Stimulated activated CD8-positive, alpha-beta memory T cell treated with anti-CD3 and anti-CD28 coated beads, Interleukin-7, amount 100 ng/mL, for 48 hours (primary cell): ENCODE results near the gene ABCC6.
A peak's percentile ranks its signal among the peaks of the same experiment; 100 is the strongest.

Experiments
- DNase-seq, 2 donors: peaks; one replicate each; pipeline ENCODE4 v3.0.0-alpha.2; 2020; ENCODE audit warnings: low read depth in 1 of 2; ENCODE audit errors: extremely low read depth in 1 of 2

Gene ABCC6

DNA sequence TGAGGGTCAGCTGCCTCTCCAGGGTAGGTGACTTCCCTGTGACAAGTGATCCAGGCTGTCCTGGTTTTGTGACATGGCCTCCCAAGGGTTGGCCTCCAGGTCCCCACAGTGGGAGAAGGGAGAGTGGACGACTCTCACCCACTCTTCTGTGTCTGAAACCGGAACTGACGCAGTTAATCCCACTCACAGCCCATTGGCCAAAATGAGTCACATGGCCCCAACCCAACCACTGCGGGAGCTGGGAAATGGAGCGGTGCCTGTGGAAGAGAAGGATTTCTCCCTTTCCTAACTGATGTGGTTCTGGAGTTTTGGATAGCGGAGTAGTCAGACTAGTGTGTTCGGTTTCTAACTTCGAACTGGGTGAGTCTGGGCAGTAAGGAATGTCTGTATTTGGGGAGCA, 79.4 kb downstream of the ABCC6 start:
- DNase-seq, result no peak

DNA sequence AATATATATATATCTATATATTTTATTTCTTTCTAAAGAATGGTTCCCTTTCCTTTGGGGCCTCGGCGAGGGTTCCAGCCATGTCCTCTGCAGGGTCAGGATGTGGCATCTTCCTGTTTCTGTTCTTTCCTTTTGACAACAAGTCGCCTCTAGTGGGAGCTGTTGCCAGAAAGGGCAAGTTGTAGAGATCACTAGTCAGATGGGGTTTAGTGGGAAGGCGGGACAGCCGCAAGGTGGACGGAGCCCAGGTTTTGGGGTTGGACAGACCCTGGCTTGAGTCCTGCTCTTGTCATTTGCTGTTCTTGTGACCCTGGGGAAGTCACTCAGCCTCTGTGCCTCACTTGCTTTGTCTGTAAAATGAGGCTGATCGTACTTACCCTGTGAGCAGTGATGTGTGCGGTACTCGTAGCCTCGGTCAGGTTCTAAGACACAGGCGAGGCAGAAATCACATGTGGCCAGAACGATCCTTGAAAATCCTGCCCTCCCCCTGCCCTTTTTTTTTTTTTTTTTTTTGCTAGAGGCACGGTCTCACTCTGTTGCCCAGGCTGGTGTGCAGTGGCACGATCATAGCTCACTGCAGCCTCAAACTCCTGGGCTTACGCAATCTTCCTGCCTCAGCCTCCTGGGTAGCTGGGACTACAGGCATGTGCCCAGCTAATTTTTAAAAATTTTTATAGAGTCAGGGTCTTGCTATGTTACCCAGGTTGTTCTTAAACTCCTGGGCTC, 80.1 kb downstream of the ABCC6 start:
- DNase-seq, result no peak

DNA sequence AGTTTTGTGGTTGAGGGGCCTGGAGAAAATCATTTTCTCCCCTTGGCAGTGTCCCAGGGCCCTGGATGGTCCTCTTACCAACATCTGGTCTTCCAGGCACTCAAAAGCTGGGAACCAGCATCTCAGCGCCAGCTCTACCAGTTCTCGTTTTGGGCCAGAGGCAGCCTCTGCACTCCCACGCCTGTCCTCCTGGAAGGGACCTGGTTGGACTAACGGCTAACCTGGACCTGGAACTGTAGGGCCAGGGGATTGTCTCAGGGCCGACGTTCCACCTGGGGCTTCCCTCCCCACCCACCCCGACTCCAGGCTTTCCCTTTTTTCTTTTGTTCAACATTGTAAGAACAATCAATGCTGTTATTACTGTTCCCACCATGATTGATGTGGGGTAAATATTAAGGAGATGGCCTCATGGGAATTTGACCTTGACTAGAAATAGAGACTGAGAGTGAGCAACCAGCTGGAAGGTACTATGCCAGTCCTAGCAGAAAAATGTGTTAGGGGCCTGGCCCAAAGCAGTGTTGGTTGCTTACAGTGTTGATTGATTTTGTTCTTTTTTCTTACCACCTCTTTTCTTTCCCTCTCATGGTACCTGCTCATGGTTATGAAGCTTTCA, 81.4 kb downstream of the ABCC6 start:
- DNase-seq, result no peak

DNA sequence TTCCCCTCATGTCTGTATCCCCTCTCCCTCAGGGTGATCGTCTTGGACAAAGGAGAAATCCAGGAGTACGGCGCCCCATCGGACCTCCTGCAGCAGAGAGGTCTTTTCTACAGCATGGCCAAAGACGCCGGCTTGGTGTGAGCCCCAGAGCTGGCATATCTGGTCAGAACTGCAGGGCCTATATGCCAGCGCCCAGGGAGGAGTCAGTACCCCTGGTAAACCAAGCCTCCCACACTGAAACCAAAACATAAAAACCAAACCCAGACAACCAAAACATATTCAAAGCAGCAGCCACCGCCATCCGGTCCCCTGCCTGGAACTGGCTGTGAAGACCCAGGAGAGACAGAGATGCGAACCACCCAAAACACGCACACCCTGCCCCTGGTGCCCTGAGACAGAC, 82.2 kb downstream of the ABCC6 start:
- DNase-seq, result no peak

DNA sequence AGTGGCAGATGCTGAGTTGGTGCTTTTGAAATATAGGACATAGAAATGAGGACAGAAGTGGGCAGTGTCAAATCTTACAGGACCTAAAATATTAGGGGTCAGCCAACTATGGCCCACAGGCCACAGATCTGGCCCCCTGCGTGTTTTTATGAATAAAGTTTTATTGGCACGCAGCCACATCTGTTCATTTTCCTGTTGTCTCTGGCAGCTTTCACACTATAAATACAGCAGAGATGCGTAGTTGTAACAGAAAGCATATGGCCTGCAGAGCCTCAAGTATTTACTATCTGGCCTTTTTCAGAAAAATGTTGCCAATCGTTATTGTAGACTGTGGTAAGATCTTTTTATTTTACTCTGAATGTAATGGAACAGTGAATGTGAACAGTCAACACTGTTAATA, 82.8 kb downstream of the ABCC6 start:
- no peak for DNase-seq

DNA sequence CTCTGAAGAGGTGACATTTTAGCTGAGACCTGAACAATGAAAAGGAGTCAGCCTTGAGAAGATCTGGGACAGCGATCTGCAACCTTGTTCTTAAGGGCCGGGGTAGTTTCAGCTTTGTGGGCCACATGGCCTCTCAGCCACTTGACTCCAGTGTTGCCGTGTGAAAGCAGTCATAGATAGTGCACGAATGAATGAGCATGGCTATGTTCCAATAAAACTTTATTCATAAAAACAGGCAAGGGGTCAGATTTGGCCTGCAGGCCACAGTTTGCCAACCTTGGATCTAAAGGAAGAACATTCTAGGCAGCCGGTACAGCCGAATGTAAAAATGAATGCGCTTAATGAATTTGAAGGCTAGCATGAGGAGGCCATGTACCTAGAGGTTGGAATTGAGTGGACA, 83.5 kb downstream of the ABCC6 start:
- no peak for DNase-seq

DNA sequence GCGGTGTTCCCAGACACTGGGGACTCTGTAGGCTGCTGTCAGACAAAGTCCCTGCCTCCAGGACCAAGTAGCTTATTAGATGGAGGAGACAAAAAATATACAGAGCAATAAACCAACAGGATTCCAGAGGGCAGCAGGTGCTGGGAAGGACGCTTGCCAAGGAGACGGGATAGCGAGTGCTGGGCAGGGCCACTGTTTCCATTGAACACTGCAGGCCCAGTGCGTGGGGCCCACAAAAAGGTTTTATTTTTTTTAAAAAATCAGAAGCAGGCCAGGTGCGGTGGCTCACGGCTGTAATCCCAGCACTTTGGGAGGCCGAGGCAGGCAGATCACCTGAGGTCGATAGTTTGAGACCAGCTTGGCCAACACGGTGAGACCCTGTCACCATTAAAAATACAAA, 84.2 kb downstream of the ABCC6 start:
- no peak for DNase-seq

DNA sequence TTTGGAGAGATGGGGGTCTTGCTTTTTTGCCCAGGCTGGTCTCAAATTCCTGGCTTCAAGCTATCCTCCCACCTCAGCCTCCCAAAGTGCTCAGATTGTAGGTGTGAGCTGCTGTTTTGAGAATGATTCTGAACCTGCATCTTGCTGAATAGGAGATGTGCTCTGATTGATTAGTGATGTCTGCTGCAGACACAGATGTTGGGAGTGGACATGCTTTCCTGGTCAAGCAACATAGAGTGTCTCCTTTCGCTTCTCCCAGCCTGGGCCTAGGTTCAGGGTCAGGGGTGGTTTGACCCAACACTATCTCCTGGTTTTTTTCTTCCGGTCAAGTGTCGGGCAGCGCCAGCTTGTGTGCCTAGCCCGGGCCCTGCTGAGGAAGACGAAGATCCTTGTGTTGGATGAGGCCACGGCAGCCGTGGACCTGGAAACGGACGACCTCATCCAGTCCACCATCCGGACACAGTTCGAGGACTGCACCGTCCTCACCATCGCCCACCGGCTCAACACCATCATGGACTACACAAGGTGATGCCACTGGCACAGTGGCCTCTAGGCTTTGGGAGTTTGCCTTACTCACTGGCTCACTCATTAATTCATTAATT, 85.2 kb downstream of the ABCC6 start:
- no peak for DNase-seq

DNA sequence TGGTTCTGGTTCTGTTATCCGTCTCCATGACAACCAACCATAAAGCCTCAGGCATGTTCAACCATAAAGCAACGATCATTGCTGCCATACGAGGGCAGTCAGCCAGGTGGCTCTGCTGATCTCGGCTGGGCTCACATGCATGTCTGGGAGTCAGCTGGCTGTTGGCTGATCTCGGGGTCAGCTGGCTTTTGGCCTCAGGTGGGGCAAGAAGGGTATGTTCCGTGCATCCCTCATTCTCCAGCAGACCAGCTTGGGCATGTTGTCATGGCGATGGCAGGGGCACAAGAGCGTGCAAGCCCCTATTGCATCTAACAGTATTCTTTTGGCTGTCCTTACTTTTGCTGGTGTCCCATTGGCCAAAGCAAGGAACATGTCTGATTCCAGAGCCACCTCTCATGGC, 86.2 kb downstream of the ABCC6 start:
- DNase-seq, result no peak

DNA sequence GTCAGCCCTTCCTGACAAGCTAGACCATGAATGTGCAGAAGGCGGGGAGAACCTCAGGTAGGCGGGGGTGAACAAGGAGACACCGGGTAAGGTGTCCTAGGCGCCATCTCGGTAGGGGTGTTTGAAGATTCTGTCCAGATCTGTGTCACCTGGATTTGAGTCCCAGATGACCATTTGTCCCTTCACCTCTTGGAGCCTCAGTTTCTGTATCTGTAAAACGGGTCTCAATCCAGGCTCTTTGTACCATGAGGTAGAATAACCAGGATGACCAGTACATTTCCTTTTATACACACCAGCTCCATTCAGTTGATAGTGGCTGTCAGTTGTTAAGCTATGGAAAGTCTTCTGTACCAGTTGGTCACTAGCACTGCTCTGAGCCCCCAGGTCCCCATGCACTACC, 86.7 kb downstream of the ABCC6 start:
- no peak for DNase-seq

DNA sequence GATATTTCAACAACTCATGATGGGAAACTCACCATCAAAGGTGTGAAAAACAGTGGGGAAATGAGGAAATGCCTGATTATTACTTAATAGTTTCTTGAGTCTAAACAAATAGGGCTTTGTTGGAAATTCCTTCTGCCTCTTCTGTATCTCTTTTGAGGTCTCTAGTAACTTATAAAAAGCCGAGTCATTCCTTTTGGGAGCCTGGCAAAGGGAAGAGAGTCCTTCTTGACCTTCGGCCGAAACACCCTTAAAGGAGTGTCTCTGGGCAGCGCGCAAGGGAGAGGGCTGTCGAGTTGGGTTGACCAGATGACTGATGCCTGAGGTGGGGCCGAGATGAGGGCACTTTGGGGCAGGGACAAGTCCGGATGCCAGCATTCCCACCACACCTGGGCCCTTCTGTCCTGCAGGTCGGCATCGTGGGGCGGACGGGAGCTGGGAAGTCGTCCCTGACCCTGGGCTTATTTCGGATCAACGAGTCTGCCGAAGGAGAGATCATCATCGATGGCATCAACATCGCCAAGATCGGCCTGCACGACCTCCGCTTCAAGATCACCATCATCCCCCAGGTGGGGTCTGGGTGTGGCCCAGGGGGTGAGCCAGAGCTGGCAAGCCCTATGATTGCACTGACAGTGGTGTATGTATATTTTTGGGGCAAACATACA, 89.2 kb downstream of the ABCC6 start:
- DNase-seq, result no peak

DNA sequence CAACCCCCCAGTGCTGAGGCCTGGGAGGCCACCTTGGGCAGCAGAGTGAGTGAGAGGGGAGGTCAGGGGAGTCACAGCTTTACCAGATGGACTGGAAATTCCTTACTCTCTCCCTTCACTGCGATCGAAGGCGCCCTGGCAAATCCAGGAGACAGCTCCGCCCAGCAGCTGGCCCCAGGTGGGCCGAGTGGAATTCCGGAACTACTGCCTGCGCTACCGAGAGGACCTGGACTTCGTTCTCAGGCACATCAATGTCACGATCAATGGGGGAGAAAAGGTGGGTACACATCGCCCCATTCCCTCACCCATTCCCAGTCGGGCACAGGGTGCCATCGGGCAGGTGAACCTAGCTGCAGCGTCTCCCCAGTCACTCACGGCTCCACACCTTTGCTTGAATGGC, 91.6 kb downstream of the ABCC6 start:
- DNase-seq, result no peak

DNA sequence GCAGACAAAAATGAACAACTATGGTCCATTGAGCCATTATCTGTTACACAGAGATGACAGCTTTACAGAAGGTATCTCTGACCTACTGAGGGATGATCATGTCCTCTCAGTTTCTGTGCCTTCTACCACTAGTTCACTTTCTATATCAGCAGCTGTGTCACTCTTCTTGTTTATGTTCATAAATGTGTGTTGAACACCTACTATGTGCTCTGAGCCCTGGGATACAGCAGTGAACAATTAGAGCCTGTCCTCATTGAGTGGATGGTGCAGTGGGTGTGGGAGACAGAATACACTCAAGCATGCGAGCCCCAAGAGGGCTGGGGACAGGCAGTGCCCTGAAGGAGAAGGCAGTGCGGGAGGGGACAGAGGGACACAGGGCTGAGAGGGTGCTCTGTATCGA, 92.1 kb downstream of the ABCC6 start:
- DNase-seq, result no peak

DNA sequence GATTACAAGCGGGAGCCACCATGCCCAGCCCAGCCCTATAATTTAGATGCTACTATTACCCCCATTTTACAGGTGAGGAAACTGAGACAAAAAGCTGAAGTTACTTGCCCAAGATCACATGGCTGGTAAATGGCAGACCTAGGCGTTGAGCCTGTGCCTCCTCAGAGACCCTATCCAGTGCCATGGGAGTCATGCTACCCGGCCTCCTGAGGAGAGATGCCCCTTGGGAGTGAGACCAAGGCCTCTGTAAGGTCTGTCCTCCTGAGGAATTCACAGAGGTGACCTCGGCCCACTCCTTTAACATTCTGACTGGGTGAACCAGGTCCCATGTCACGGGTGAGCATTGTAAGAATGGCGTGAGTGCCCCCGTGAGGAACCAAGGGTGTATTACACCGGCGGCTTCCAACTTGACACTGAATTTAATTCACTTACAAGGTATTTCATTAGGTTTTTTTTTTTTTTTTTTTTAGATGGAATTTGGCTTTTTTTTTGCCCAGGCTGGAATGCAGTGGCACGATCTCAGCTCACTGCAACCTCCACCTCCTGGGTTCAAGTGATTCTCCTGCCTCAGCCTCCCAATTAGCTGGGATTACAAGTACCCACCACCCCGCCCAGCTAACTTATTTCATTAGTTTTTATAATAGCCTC, 95.7 kb downstream of the ABCC6 start:
- peak; percentile 16 to 36 for DNase-seq

DNA sequence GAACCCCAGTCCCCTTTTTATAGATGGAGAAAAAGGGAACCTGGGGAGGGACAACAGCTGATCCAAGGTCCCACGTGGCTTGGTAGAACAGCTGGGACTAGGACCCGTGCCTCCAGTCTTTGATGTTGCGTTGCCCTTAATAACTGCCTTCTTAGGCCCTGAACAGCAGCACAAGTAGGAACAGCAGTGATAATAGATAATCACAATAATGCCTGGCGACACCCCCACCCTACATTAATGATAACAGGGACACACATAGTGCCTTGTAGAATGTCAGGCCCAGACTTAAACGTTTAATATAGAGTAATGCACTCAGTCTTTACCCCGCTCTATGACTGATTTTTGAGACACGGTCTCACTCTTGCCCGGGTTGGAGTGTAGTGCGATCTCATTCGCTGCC, 96.4 kb downstream of the ABCC6 start:
- no peak for DNase-seq

DNA sequence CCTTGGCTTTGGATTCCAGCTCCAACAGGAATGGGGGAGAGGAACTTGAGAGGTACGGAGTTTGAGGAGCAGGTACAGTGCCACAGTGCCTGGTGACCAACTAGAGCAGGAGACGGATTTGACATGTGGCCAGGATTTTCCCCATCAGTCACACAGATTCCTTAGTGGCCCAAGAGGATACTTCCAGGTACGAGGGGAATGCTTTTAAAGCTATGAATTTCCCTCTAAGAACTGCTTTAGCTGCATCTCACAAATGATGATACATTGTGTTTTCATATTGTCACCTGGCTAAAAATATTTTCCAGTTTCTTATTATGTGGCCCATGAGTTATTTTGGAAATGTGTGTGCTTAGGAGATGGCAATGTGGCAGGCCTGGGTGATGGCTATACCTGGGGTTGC, 98.3 kb downstream of the ABCC6 start:
- DNase-seq, result no peak

DNA sequence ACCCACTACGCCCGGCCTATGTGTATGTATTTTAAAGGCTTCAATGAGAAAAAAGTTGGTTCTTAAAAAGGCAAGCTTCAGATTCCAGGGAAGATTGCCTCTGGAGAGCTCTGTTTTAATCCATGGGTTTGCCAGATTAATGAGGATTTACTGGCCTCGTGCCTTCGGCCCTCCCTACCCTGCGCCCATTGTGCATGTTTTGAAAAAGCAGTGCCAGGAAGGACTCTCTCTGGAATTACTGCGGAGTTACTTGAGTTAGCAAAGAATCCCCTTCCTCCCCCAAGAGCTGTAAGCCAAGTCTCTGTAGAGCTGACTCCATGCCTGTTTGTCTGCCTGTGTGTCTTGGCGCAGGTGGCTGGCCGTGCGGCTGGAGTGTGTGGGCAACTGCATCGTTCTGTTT, 98.9 kb downstream of the ABCC6 start:
- no peak for DNase-seq

DNA sequence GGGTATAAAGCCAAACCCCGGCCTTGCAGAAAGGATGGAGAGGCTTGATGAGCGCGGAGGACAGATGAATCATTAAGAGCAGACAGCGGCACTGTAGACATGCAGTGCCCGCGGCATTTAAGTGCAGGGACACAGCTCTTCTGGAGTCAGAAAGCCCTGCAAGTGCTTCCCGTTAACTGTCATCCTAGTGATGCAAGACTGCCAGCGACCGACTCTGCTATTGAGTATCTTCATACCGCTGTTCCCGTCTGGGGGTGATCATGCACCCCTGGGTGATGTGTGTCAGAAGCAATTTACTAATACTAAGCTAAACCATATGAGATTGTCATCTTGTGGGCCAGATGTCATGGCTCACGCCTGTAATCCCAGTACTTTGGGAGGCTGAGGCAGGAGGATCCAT, 101.0 kb downstream of the ABCC6 start:
- no peak for DNase-seq

DNA sequence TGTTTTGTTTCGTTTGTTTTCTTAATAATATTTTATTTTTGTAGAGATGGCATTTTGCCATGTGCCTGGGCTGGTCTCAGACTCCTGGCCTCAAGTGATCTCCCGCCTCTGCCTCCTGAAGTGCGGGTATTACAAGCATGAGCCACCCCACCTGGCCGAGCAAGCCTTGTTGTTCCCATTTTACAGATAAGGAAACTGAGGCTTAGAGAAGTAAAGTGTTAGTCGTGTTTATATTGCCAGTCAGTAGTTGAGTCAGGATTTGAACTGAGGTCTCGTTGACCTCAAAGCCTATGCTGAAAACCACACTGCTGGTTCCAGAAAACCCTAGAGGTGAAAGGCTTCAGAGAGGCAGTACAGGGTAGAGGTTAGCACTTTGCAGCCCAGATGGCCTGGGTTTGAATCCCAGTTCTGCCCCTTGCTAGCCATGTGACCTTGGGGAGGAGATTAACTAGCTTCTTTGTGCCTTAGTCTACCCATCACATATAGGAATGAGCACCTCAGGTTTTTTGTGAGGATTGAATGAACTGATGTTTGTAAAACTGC, 102.0 kb downstream of the ABCC6 start:
- DNase-seq, result no peak

DNA sequence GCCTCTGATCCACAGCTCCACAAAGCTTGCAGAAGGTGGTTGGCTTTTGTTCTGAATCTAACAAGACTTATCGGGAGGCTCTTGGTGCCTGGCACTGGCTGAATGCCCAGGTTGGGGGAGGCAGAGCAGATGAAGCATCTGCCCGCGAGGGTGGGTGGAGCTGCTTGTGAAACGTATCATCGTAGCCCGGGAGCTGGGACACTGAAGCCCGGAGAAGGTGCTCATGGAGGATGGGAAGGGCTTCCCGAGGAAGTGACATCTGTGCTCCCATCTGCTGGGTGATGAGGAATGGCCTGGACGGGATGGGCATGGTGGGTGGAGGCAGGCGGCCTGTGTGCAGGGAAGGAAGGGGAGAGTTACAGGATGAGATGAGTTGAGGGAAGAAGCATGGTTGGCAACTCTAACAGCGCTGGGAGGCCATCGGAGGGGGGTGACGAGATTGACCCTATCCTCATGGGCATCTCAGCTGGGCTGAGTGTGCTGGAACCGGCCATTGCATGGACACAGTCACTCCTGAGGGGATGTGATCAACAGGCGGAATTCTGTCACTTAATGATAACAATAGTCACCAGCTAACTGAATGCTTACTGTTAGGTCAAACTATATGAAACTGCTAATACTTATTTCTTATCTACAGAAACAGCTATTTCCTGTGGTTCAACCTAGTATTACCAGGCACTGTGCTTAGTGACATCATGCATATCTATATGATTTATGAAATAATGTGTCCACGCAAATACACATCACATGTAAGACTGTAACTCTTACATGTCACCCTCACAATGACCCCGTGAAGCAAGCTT, 102.7 kb downstream of the ABCC6 start:
- no peak for DNase-seq

DNA sequence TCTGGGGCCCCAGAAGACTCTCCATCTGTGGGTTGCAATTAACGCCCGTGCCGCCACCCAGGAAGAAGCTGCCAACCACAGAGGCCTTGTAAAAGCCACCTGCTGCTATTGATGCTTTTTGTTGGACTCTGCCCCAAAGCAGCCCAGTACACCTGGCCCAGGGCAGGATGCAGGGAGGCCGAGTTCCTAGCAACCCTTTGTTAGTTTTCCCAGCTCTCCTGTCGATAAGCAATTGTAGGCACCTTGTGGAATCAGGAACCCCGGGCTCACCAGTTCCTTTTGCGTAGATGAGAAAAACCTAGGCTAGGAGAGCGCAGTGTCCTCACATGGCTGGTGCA, 103.3 kb downstream of the ABCC6 start:
- DNase-seq, result no peak
